NCI-H82 (cell line): ENCODE results near the gene SCAPER.

Source experiments
- DNase-seq: peaks from one replicate; lab custom pipeline; 2025; lab: John Stamatoyannopoulos, UW

SCAPER gene

GRCh38 chr15:76401285-76401684 lies 503.9 kb downstream of the SCAPER start:
- peak; percentile 78 for DNase-seq

- DNase-seq, result peak; percentile 84
Measured at GRCh38 chr15:76398317-76399104, 506.6 kb downstream of the SCAPER start.

- DNase-seq, result peak; percentile 73
Measured at GRCh38 chr15:76393614-76394013, 511.5 kb downstream of the SCAPER start.

- no peak for DNase-seq
Measured at GRCh38 chr15:76391847-76392246, 513.3 kb downstream of the SCAPER start.

GRCh38 chr15:76391309-76391708 lies 513.8 kb downstream of the SCAPER start:
- no peak for DNase-seq

- DNase-seq, result no peak
Measured at GRCh38 chr15:76390571-76390970, 514.6 kb downstream of the SCAPER start.

GRCh38 chr15:76386926-76387325 lies 518.2 kb downstream of the SCAPER start:
- no peak for DNase-seq

- no peak for DNase-seq
Measured at GRCh38 chr15:76386178-76386577, 519.0 kb downstream of the SCAPER start.

GRCh38 chr15:76384409-76384808 lies 520.7 kb downstream of the SCAPER start:
- no peak for DNase-seq

GRCh38 chr15:76382987-76383728 lies 522.0 kb downstream of the SCAPER start:
- no peak for DNase-seq

- DNase-seq, result no peak
Measured at GRCh38 chr15:76381366-76381765, 523.8 kb downstream of the SCAPER start.

GRCh38 chr15:76380249-76380648 lies 524.9 kb downstream of the SCAPER start:
- no peak for DNase-seq

GRCh38 chr15:76378691-76379090 lies 526.4 kb downstream of the SCAPER start:
- no peak for DNase-seq

GRCh38 chr15:76377751-76378150 lies 527.4 kb downstream of the SCAPER start:
- DNase-seq, result no peak

GRCh38 chr15:76377217-76377616 lies 527.9 kb downstream of the SCAPER start:
- no peak for DNase-seq

GRCh38 chr15:76376816-76377215 lies 528.3 kb downstream of the SCAPER start:
- DNase-seq, result no peak

- no peak for DNase-seq
Measured at GRCh38 chr15:76376029-76376428, 529.1 kb downstream of the SCAPER start.

GRCh38 chr15:76368122-76368621 lies 537.0 kb downstream of the SCAPER start:
- DNase-seq, result no peak

GRCh38 chr15:76366714-76367113 lies 538.4 kb downstream of the SCAPER start:
- no peak for DNase-seq

GRCh38 chr15:76363251-76363650 lies 541.9 kb downstream of the SCAPER start:
- no peak for DNase-seq

- DNase-seq, result no peak
Measured at GRCh38 chr15:76360416-76360815, 544.7 kb downstream of the SCAPER start.

- DNase-seq, result no peak
Measured at GRCh38 chr15:76359152-76359551, 546.0 kb downstream of the SCAPER start.

- no peak for DNase-seq
Measured at GRCh38 chr15:76358453-76358852, 546.7 kb downstream of the SCAPER start.
